ENCODE data around the gene XYLB.

XYLB gene

DNA sequence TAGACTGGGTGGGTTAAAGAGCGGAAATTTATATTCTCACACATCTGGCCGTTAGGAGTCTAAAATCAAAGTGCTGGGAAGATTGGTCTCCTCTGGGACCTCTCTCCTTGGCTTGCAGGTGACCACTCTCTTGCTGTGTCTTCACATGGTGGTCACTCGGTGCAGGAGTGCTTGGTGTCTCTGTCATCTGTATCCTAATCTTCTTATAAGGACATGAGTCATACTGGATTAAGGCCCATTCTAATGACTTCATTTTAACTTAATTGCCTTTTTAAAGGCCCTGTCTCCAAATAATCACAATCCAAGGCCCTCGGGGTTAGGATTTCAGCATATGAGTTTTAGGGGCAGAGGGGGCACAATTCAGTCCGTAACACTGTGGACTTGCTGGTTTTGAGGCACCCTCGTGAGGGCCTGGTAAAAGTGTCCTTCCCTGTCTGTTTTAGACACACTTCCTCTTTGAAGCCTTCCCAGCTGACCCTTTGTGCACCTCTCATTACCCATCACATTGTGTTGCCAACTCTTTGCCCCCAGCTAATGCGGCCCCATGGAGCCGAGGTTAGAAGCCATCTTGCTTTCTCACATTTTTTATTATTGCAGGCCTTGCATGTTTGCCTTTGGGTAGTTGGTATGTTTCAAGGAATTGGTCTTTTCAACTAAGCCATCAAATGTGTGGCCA, 3.2 kb downstream of the XYLB start:
- ATAC-seq (ENCODE audit: insufficient read depth, low read depth) (no peak), DNase-seq (no peak)
- H3K27me3 ChIP-seq (ENCODE audit: insufficient read depth, low read length, poor library complexity) = no peaks in the 10 kb centered on the region
- H3K4me2 ChIP-seq (ENCODE audit: insufficient read depth, low read length) = no peak overlapping the region
- H3K4me1 ChIP-seq (ENCODE audit: insufficient read depth, low read length) = peaks cover 34% of the 10 kb centered on the region
- H3K4me3 ChIP-seq (ENCODE audit: low read depth in 1 of 2, low read length in 2 of 2) = no peak overlapping the region
- no peak overlapping the region for H2AFZ ChIP-seq (ENCODE audit: low read depth, low read length)
- peaks cover 9% of the 10 kb centered on the region for H3K36me3 ChIP-seq (ENCODE audit: insufficient read depth, low read length)
- TF ChIP-seq, protein P1, sequence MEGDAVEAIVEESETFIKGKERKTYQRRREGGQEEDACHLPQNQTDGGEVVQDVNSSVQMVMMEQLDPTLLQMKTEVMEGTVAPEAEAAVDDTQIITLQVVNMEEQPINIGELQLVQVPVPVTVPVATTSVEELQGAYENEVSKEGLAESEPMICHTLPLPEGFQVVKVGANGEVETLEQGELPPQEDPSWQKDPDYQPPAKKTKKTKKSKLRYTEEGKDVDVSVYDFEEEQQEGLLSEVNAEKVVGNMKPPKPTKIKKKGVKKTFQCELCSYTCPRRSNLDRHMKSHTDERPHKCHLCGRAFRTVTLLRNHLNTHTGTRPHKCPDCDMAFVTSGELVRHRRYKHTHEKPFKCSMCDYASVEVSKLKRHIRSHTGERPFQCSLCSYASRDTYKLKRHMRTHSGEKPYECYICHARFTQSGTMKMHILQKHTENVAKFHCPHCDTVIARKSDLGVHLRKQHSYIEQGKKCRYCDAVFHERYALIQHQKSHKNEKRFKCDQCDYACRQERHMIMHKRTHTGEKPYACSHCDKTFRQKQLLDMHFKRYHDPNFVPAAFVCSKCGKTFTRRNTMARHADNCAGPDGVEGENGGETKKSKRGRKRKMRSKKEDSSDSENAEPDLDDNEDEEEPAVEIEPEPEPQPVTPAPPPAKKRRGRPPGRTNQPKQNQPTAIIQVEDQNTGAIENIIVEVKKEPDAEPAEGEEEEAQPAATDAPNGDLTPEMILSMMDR (IDR thresholded peaks at IDR 0.05; ENCODE audit: borderline replicate concordance, extremely low read depth, low read length, poor library complexity, severe bottlenecking) = no peak
- no peak for TF ChIP-seq EZH2 (IDR thresholded peaks at IDR 0.05; ENCODE audit: borderline replicate concordance, low read depth, low read length, severe bottlenecking)
- no peak overlapping the region for H3K9ac ChIP-seq (ENCODE audit: low read depth, low read length)
- peaks cover 7% of the 10 kb centered on the region for H3K79me2 ChIP-seq (ENCODE audit: insufficient read depth, low read length)
- H3K27ac ChIP-seq (ENCODE audit: low read length) = no peak overlapping the region
- H4K20me1 ChIP-seq (ENCODE audit: insufficient read depth, low read length) = no peaks in the 10 kb centered on the region
- no peaks in the 10 kb centered on the region for H3K9me3 ChIP-seq (ENCODE audit: insufficient read depth, low read length, severe bottlenecking)

DNA sequence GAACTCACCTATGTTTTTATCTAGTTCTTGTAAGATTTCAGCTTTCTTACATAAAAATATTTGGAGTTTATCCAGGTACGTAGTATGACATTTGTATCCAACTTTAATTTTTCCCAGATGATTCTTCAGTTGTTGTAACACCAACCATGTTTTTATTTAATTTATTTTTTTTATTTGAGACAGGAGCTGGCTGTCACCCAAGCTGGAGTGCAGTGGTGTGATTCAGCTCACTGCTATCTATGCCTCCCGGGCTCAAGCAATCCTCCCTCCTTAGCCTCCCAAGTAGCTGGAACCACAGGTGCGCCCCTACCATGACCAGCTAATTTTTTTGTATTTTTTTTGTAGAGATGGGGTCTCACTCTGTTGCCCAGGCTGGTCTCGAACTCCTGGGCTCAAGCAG, 6.6 kb downstream of the XYLB start:
- TF ChIP-seq, protein P1 (IDR thresholded peaks at IDR 0.05; ENCODE audit: borderline replicate concordance, extremely low read depth, low read length, poor library complexity, severe bottlenecking) = no peak
- TF ChIP-seq EZH2 (IDR thresholded peaks at IDR 0.05; ENCODE audit: borderline replicate concordance, low read depth, low read length, severe bottlenecking) = no peak
- no peak overlapping the region for H3K9ac ChIP-seq (ENCODE audit: low read depth, low read length)
- H3K4me1 ChIP-seq (ENCODE audit: insufficient read depth, low read length) = peaks cover 13% of the 10 kb centered on the region
- DNase-seq = no peak
- no peak for ATAC-seq (ENCODE audit: insufficient read depth, low read depth)
- no peaks in the 10 kb centered on the region for H4K20me1 ChIP-seq (ENCODE audit: insufficient read depth, low read length)
- peaks cover 4% of the 10 kb centered on the region; the same call in 1 of the 2 replicates for H3K79me2 ChIP-seq (ENCODE audit: insufficient read depth, low read length)
- H3K36me3 ChIP-seq (ENCODE audit: insufficient read depth, low read length) = peaks cover 14% of the 10 kb centered on the region
- H3K27ac ChIP-seq (ENCODE audit: low read length) = no peak overlapping the region
- H2AFZ ChIP-seq (ENCODE audit: low read depth, low read length) = no peak overlapping the region
- H3K9me3 ChIP-seq (ENCODE audit: insufficient read depth, low read length, severe bottlenecking) = no peaks in the 10 kb centered on the region
- no peak overlapping the region for H3K4me2 ChIP-seq (ENCODE audit: insufficient read depth, low read length)
- H3K4me3 ChIP-seq (ENCODE audit: low read depth in 1 of 2, low read length in 2 of 2) = no peak overlapping the region
- H3K27me3 ChIP-seq (ENCODE audit: insufficient read depth, low read length, poor library complexity) = no peaks in the 10 kb centered on the region

DNA sequence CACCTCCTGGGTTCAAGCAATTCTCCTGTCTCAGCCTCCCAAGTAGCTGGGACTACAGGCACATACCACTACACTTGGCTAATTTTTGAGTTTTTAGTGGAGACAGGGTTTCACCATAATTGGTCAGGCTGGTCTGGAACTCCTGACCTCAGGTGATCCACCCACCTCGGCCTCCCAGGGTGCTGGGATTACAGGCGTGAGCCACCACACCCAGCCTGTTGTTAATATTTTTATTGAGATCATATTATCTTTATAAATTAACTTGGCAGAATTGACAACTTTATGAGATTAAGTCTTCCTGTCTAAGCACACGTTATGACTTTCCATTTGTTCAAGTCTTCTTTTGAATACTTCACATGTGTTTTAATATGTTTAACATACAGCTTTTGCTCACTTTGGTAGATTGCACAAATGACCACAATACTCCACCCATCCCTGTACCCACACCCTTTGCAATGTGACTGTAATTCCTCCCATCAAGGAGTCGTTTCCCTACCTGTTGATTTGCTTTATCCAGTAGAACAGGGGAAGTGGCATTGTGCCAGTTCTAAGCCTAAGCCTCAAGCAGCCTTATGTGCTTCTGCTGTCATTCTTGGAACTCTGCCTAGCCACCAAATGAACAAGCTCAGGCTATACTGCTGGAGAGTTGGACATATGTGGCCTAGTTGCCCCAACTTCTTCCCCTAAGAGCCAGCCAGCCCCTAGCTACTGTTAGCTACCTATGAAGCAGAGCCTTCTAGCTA, 8.2 kb downstream of the XYLB start:
- no peak overlapping the region for H2AFZ ChIP-seq (ENCODE audit: low read depth, low read length)
- no peak for DNase-seq
- peaks cover 10% of the 10 kb centered on the region; the same call in 1 of the 2 replicates for H3K36me3 ChIP-seq (ENCODE audit: insufficient read depth, low read length)
- peak; percentile 39; the same call in 1 of the 3 replicates for ATAC-seq (ENCODE audit: insufficient read depth, low read depth)
- no peak overlapping the region for H3K9ac ChIP-seq (ENCODE audit: low read depth, low read length)
- H3K79me2 ChIP-seq (ENCODE audit: insufficient read depth, low read length) = peaks cover 4% of the 10 kb centered on the region; the same call in 1 of the 2 replicates
- no peaks in the 10 kb centered on the region for H3K9me3 ChIP-seq (ENCODE audit: insufficient read depth, low read length, severe bottlenecking)
- H4K20me1 ChIP-seq (ENCODE audit: insufficient read depth, low read length) = no peaks in the 10 kb centered on the region
- no peak overlapping the region for H3K4me2 ChIP-seq (ENCODE audit: insufficient read depth, low read length)
- TF ChIP-seq EZH2 (IDR thresholded peaks at IDR 0.05; ENCODE audit: borderline replicate concordance, low read depth, low read length, severe bottlenecking) = no peak
- TF ChIP-seq, protein P1 (IDR thresholded peaks at IDR 0.05; ENCODE audit: borderline replicate concordance, extremely low read depth, low read length, poor library complexity, severe bottlenecking) = no peak
- H3K27ac ChIP-seq (ENCODE audit: low read length) = no peak overlapping the region
- no peak overlapping the region for H3K4me3 ChIP-seq (ENCODE audit: low read depth in 1 of 2, low read length in 2 of 2)
- no peaks in the 10 kb centered on the region for H3K27me3 ChIP-seq (ENCODE audit: insufficient read depth, low read length, poor library complexity)
- H3K4me1 ChIP-seq (ENCODE audit: insufficient read depth, low read length) = no peaks in the 10 kb centered on the region; the same call in 1 of the 2 replicates

Measured in DND-41 (cell line).